ENCODE results near the gene MPV17L2.
"Not testable (repeated sequence)": the region's sequence is repeated elsewhere in the genome, so short reads cannot be mapped to it uniquely, and the experiment has no call there.

Gene MPV17L2

GRCh38 chr19:18193388-18194180, 566 bp downstream of the MPV17L2 start:
- no peak for DNase-seq (ENCODE audit: low spot score)

- no peak for DNase-seq (ENCODE audit: low spot score)
Measured at GRCh38 chr19:18194181-18194530, 1.1 kb downstream of the MPV17L2 start.

DNA sequence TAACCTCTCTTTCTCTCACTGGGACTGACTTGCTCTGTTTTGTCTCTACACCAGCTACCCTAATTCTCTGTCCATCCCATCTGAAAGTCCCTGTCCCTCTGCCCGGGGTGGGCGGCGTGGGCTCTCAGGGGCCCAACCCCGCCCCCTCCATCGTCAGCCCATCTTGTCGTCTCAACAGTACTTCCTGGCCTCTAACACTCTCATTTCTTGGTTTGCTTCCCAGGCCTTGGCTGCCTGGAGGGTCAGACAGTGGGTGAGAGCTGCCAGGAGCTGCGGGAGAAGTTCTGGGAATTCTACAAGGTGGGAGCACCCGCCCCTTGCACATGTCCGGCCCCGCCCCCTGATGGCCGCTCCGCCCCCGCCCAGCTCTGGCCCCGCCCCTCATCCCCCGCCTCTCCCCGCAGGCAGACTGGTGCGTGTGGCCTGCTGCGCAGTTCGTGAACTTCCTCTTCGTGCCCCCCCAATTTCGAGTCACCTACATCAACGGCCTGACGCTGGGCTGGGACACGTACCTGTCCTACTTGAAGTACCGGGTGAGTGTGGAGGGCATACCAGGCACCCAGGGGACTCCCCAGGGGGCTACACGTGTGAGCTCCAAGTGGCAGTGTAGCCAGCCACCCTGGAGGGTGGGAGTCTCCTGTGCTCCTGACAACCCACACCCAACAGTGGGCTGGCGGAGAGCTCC, 1.7 kb downstream of the MPV17L2 start:
- DNase-seq (ENCODE audit: low spot score) = peak; percentile 63

GRCh38 chr19:18196511-18196845, 3.5 kb downstream of the MPV17L2 start:
- DNase-seq (ENCODE audit: low spot score) = no peak

GRCh38 chr19:18197306-18197705, 4.3 kb downstream of the MPV17L2 start:
- no peak for DNase-seq (ENCODE audit: low spot score)

GRCh38 chr19:18197941-18198340, 4.9 kb downstream of the MPV17L2 start:
- no peak for DNase-seq (ENCODE audit: low spot score)

DNA sequence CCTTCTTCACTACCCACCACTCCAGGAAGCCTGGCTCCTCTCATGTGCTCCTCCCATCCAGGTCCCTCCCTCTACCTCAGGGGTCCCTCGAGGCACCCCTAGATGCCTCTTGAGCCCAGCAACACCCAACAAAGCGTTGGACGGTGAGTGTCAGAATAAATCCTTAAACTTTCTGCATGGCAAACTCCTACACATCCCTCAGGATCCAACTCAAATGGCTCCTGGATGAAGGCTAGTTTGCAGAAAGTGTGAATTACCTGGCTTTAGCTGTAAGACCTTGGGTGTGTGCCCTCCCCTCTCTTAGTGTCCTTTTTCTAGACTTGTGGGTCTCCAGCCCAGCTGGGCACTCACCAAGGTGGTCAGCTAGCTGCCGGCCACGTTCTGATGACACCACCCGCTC, 5.4 kb downstream of the MPV17L2 start:
- DNase-seq (ENCODE audit: low spot score) = no peak

DNA sequence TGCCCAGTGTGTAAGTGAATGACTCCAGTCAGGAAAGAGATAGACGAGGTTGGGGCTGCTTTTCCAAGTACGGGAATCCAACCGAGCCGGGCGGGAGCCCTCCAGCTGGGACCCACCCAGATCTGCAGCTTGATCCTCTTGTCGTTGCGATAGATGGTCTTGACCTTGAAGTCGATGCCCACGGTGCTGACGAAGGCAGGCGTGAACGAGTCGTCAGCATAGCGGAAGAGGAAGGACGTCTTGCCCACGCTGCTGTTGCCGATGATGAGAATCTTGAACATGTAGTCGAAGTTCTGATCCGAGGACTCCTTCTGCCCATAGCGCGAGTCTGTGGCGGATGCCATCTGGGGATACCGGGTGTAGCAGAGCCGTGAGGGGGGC, 9.4 kb downstream of the MPV17L2 start:
- DNase-seq (ENCODE audit: low spot score) = no peak

GRCh38 chr19:18202778-18203407, 9.9 kb downstream of the MPV17L2 start:
- DNase-seq (ENCODE audit: low spot score) = peak; percentile 19

DNA sequence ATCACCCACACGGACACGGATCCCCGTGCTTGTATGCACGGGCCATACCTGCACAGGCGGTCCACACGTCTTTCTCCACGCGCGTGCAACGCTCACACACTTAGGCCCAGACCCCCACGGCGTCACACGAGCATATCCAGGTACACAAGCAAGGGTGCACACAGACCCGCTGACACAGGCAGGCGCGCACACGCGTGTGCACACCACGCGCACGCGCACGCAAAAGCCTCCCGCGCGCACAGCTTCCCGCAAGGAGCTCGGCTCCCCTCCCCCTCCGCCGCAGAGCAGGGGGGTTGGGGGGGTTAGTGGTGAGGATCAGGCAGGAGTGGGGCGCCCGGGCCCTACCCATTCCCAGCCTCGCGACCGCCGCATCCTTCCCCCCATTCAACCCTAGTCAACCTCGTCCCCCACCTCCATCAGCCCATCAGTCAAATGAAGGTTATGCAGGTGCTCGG, 10.4 kb downstream of the MPV17L2 start:
- DNase-seq (ENCODE audit: low spot score) = no peak

DNA sequence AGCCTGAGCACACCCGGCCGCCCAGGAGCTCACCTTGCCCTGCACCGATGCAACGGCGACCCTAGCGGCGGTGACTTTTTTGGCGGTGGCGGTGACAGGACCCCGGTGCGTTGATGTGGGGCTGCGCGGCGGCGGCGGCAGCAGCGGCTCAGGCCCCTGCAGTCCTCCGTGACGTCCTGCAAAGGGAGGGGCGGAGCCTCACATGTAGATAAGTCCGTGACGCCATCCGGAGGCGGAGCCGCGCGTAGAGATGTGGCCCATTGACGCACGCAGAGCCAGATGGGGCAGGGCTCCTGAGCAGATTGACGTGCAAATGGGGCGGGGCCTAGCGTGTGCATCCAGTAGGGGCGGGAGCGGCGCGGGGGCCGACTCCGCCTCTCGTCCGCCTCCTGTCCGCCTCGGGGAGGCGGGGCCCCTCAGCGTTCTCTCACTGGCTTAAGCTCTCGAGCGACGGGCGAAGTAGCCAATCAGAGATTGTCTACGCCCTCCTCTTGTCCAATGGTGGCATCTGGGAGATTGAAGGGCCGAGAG, 10.9 kb downstream of the MPV17L2 start, which contains the start of gene RAB3A:
RAB3A (minus strand) TSS at position 180 of the 531 bp plus-strand sequence. CDS start 1,302 bp downstream, outside the sequence.
- peak; percentile 97 for DNase-seq (ENCODE audit: low spot score)

- DNase-seq (ENCODE audit: low spot score) = no peak
Measured at GRCh38 chr19:18204394-18205199, 11.6 kb downstream of the MPV17L2 start.

DNA sequence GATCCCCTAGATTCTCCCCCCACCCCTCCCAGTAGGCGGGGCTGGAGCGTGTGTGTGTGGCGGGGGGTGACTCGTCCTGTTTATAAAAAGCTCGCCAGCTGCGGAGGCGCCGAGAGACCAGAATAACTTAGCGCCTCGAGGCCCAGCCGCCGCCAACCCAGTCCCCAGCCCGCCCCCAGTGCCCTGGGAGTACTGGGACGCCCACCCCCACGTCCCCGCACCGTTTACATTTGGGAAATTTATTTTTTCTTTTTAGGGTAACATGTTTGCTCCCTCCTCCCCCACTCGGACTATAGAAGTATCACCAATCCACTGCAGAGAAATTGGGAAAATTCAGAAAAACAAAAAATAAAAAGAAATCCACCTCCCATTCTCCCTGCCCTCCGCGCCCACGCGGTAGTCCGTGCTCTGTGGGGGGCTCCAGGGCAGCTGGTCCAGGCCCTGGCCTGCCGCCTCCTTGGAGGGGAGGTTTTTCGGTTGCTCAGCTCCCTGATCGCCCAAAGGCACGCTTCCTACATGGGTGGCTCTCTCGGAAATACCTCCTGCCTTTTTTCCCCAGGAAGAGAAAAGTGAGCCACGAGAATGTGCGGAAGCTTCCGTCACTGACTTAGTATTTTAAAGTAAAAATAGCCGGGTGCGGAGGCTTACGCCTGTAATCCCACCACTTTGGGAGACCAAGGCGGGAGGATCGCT, 12.3 kb downstream of the MPV17L2 start:
- DNase-seq (ENCODE audit: low spot score) = peak; percentile 74

DNA sequence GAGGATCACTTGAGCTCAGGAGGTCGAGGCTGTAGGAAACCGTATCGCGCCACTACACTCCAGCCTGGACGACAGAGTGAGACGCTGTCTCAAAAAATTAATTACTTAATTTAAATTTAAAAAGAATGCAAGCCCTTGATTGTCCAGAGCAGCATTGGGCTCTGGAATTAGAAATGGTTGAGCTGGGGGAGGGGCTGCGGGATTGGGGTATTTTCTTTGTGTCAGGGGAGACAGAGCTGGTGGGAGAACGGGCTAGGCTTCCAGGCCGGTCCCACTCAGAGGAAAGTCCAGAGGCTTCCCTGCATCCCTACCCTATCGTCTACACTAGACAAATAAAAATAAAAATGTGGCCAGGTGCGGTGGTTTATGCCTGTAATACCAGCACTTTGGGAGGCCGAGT, 13.0 kb downstream of the MPV17L2 start:
- DNase-seq (ENCODE audit: low spot score) = no peak

GRCh38 chr19:18208098-18208951, 15.3 kb downstream of the MPV17L2 start:
- DNase-seq (ENCODE audit: low spot score) = peak; percentile 60

- not testable (repeated sequence) for DNase-seq (ENCODE audit: low spot score)
Measured at GRCh38 chr19:18209912-18210311, 16.9 kb downstream of the MPV17L2 start.

GRCh38 chr19:18211683-18212082, 18.7 kb downstream of the MPV17L2 start:
- DNase-seq (ENCODE audit: low spot score) = no peak

GRCh38 chr19:18214779-18215433, 21.9 kb downstream of the MPV17L2 start:
- DNase-seq (ENCODE audit: low spot score) = no peak

DNA sequence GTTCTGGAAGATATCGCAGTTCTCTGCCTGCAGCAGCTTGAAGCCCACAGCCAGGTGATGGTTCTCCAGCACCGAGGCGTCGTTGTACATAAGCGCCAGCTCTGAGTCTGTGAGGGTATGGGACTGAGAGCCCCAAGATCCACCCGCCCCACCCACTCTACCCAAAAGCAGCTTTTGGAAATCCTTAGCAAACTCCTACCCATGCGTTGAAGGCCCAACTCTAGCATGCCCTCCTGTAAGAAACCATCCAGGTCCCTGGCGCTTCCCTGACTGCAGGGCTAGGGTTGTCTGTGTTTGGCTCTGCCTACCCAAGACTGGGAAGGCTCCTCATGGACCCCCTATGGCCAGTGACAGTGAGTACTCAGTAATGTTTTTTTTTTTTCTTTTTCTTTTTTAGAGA, 23.8 kb downstream of the MPV17L2 start:
- no peak for DNase-seq (ENCODE audit: low spot score)

GRCh38 chr19:18218159-18218558, 25.1 kb downstream of the MPV17L2 start:
- DNase-seq (ENCODE audit: low spot score) = no peak
